Measurements from ENCODE around the gene NRTN.

DNA sequence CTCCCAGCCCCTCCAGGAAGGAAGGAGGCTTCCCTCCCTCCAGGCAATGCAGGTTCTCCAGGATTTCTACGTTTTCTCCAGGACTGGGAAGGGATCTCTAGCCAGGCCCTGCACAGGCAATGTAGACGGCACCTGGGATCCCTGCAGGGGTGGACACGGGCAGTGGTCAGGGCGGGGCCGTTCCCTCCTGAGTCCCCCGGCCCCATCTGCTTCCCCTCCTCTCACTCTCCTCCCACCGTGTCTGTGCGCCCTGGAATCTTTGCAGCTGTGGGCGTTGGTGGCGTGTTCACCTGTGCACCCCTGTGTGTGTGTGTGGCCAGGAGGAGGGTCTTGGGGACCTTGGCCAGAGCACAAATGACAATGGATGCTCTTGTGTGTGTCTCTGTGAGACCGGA is 10.0 kb downstream of the NRTN start:
- TF ChIP-seq, protein P1, sequence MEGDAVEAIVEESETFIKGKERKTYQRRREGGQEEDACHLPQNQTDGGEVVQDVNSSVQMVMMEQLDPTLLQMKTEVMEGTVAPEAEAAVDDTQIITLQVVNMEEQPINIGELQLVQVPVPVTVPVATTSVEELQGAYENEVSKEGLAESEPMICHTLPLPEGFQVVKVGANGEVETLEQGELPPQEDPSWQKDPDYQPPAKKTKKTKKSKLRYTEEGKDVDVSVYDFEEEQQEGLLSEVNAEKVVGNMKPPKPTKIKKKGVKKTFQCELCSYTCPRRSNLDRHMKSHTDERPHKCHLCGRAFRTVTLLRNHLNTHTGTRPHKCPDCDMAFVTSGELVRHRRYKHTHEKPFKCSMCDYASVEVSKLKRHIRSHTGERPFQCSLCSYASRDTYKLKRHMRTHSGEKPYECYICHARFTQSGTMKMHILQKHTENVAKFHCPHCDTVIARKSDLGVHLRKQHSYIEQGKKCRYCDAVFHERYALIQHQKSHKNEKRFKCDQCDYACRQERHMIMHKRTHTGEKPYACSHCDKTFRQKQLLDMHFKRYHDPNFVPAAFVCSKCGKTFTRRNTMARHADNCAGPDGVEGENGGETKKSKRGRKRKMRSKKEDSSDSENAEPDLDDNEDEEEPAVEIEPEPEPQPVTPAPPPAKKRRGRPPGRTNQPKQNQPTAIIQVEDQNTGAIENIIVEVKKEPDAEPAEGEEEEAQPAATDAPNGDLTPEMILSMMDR (conservative IDR thresholded peaks at IDR 0.05; ENCODE audit: low read depth, low read length): no peak
- TF ChIP-seq EZH2phosphoT487 (IDR thresholded peaks at IDR 0.05; ENCODE audit: borderline replicate concordance, low read length): no peak
- TF ChIP-seq EZH2 (IDR thresholded peaks at IDR 0.05; ENCODE audit: low read length, unreplicated experiment): no peak
